DMS79 treated with DMSO at 0.1 percent for 48 hours (cell line): Measurements from ENCODE around the gene OSGEPL1.
"Not testable (repeated sequence)": the region's sequence is repeated elsewhere in the genome, so short reads cannot be mapped to it uniquely, and the experiment has no call there.

ENCODE experiments used
- DNase-seq: peaks from one replicate; lab custom pipeline; 2025; lab: John Stamatoyannopoulos, UW

OSGEPL1 gene

GRCh38 chr2:189762551-189763298 is at the start of gene OSGEPL1:
Gene OSGEPL1 (minus strand): TSS chr2:189762792. CDS start chr2:189761640, 1,152 bp downstream.
- peak; percentile 94 for DNase-seq

- no peak for DNase-seq
Observed at GRCh38 chr2:189803431-189803830, 40.8 kb upstream of the OSGEPL1 start.

GRCh38 chr2:189802396-189802912 is 39.9 kb upstream of the OSGEPL1 start:
- DNase-seq = no peak

GRCh38 chr2:189799531-189799930 is 36.9 kb upstream of the OSGEPL1 start:
- DNase-seq = no peak

GRCh38 chr2:189799030-189799331 is 36.4 kb upstream of the OSGEPL1 start:
- DNase-seq = no peak

- DNase-seq = no peak
Observed at GRCh38 chr2:189798312-189799029, 35.9 kb upstream of the OSGEPL1 start.

GRCh38 chr2:189797902-189798301 is 35.3 kb upstream of the OSGEPL1 start:
- no peak for DNase-seq

- no peak for DNase-seq
Observed at GRCh38 chr2:189794310-189794709, 31.7 kb upstream of the OSGEPL1 start.

GRCh38 chr2:189791338-189792042 is 28.9 kb upstream of the OSGEPL1 start:
- DNase-seq = no peak

- peak; percentile 93 for DNase-seq
Observed at GRCh38 chr2:189783927-189784867, 21.6 kb upstream of the OSGEPL1 start, which contains the start of the genes ORMDL1 and PMS1. Gene ORMDL1 (minus strand): TSS chr2:189784339. CDS start chr2:189782595, 1,744 bp downstream. Gene PMS1 (plus strand): TSS chr2:189784450. CDS start chr2:189791810, 7,360 bp downstream.

- DNase-seq = peak; percentile 64
Observed at GRCh38 chr2:189783451-189783926, 20.9 kb upstream of the OSGEPL1 start.

- no peak for DNase-seq
Observed at GRCh38 chr2:189782221-189782671, 19.7 kb upstream of the OSGEPL1 start.

- DNase-seq = no peak
Observed at GRCh38 chr2:189772212-189772611, 9.6 kb upstream of the OSGEPL1 start.

GRCh38 chr2:189770590-189771322 is 8.2 kb upstream of the OSGEPL1 start:
- no peak for DNase-seq

GRCh38 chr2:189763908-189764661 is 1.5 kb upstream of the OSGEPL1 start:
- DNase-seq = no peak

- no peak for DNase-seq
Observed at GRCh38 chr2:189762229-189762550, 402 bp downstream of the OSGEPL1 start.

GRCh38 chr2:189760154-189760553 is 2.4 kb downstream of the OSGEPL1 start:
- DNase-seq = not testable (repeated sequence)

- DNase-seq = no peak
Observed at GRCh38 chr2:189756311-189756952, 6.2 kb downstream of the OSGEPL1 start.

- DNase-seq = no peak
Observed at GRCh38 chr2:189751080-189751658, 11.4 kb downstream of the OSGEPL1 start.
